ENCODE data around the gene KANK2.
A peak's percentile ranks its signal among the peaks of the same experiment; 100 is the strongest.

DNA sequence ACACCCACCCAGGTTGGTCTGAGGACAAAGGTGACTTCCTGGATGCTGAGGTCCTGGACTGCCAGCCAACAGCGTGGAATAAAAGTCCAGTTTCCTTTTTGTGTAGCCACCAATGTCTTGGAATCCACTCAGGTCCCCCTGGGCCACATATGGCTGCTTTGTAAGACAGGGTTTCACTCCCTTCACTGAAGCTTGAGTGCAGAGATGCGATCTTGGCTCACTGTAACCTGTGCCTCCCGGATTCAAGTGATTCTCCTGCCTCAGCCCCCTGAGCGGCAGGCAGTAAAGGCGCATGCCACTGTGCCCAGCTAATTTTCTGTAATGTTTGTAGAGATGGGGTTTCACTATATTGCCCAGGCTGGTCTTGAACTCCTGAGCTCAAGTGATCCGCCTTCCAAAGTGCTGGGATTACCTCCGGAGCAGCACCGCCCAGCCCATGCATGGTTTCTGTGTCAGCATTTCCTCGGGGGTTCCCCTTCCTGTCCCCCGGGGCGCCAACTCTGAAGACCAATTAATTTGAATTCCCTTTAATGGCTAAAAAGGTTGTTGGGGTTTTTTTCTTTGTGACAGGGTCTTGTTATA, 17.5 kb downstream of the KANK2 start:
- TF ChIP-seq POLR2A (IDR thresholded peaks at IDR 0.05; ENCODE audit: low read depth, low read length) (peak; percentile 38; the same call in 1 of the 2 replicates), POLR2AphosphoS5 (IDR thresholded peaks at IDR 0.05; ENCODE audit: low read depth, low read length) (no peak), TAF1 (IDR thresholded peaks at IDR 0.05; ENCODE audit: borderline replicate concordance, low read depth, low read length) (no peak)

Measured in GM12892 (cell line).